ENCODE results near the gene CACNA1E.

CACNA1E gene

GRCh38 chr1:181551754-181552153 lies 68.4 kb downstream of the CACNA1E start:
- TF ChIP-seq BACH2 (CRISPR knock-in tag; IDR thresholded peaks at IDR 0.05; ENCODE audit: borderline replicate concordance) = no peak
- TF ChIP-seq, protein P1, sequence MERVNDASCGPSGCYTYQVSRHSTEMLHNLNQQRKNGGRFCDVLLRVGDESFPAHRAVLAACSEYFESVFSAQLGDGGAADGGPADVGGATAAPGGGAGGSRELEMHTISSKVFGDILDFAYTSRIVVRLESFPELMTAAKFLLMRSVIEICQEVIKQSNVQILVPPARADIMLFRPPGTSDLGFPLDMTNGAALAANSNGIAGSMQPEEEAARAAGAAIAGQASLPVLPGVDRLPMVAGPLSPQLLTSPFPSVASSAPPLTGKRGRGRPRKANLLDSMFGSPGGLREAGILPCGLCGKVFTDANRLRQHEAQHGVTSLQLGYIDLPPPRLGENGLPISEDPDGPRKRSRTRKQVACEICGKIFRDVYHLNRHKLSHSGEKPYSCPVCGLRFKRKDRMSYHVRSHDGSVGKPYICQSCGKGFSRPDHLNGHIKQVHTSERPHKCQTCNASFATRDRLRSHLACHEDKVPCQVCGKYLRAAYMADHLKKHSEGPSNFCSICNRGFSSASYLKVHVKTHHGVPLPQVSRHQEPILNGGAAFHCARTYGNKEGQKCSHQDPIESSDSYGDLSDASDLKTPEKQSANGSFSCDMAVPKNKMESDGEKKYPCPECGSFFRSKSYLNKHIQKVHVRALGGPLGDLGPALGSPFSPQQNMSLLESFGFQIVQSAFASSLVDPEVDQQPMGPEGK (CRISPR knock-in tag; IDR thresholded peaks at IDR 0.05; ENCODE audit: borderline replicate concordance) = no peak
- no peak for TF ChIP-seq ESRRG (CRISPR knock-in tag; IDR thresholded peaks at IDR 0.05)
- no peak for TF ChIP-seq ISL1 (CRISPR knock-in tag; IDR thresholded peaks at IDR 0.05)
- no peak for TF ChIP-seq PPARA (CRISPR knock-in tag; IDR thresholded peaks at IDR 0.05; ENCODE audit: borderline replicate concordance)
- TF ChIP-seq TCF4 (CRISPR knock-in tag; IDR thresholded peaks at IDR 0.05; ENCODE audit: borderline replicate concordance) = no peak
- no peak for TF ChIP-seq SNAI2 (CRISPR knock-in tag; IDR thresholded peaks at IDR 0.05)
- TF ChIP-seq ARNTL (CRISPR knock-in tag; IDR thresholded peaks at IDR 0.05; ENCODE audit: borderline replicate concordance, low read depth) = no peak
- TF ChIP-seq, protein P2, sequence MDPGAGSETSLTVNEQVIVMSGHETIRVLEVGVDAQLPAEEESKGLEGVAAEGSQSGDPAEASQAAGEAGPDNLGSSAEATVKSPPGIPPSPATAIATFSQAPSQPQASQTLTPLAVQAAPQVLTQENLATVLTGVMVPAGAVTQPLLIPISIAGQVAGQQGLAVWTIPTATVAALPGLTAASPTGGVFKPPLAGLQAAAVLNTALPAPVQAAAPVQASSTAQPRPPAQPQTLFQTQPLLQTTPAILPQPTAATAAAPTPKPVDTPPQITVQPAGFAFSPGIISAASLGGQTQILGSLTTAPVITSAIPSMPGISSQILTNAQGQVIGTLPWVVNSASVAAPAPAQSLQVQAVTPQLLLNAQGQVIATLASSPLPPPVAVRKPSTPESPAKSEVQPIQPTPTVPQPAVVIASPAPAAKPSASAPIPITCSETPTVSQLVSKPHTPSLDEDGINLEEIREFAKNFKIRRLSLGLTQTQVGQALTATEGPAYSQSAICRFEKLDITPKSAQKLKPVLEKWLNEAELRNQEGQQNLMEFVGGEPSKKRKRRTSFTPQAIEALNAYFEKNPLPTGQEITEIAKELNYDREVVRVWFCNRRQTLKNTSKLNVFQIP (CRISPR knock-in tag; IDR thresholded peaks at IDR 0.05; ENCODE audit: borderline replicate concordance, low read depth) = no peak
- TF ChIP-seq RARB (CRISPR knock-in tag; IDR thresholded peaks at IDR 0.05) = no peak
- no peak for TF ChIP-seq ZFP30 (CRISPR knock-in tag; IDR thresholded peaks at IDR 0.05)
- TF ChIP-seq ZFP3 (CRISPR knock-in tag; IDR thresholded peaks at IDR 0.05) = no peak
- ATAC-seq = no peak

- ATAC-seq = no peak
Measured at GRCh38 chr1:181554465-181554864, 71.1 kb downstream of the CACNA1E start.

GRCh38 chr1:181556631-181557030 lies 73.3 kb downstream of the CACNA1E start:
- no peak for ATAC-seq
- TF ChIP-seq ARNTL (CRISPR knock-in tag; IDR thresholded peaks at IDR 0.05; ENCODE audit: borderline replicate concordance, low read depth) (no peak), ZC3H10 (CRISPR knock-in tag; IDR thresholded peaks at IDR 0.05) (no peak), ZNF8 (CRISPR knock-in tag; IDR thresholded peaks at IDR 0.05) (no peak), TSHZ2 (CRISPR knock-in tag; IDR thresholded peaks at IDR 0.05) (no peak), CSDC2 (CRISPR knock-in tag; IDR thresholded peaks at IDR 0.05) (no peak), TOX (CRISPR knock-in tag; IDR thresholded peaks at IDR 0.05; ENCODE audit: borderline replicate concordance) (no peak)
- TF ChIP-seq, protein P3, sequence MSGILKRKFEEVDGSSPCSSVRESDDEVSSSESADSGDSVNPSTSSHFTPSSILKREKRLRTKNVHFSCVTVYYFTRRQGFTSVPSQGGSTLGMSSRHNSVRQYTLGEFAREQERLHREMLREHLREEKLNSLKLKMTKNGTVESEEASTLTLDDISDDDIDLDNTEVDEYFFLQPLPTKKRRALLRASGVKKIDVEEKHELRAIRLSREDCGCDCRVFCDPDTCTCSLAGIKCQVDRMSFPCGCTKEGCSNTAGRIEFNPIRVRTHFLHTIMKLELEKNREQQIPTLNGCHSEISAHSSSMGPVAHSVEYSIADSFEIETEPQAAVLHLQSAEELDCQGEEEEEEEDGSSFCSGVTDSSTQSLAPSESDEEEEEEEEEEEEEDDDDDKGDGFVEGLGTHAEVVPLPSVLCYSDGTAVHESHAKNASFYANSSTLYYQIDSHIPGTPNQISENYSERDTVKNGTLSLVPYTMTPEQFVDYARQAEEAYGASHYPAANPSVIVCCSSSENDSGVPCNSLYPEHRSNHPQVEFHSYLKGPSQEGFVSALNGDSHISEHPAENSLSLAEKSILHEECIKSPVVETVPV (CRISPR knock-in tag; IDR thresholded peaks at IDR 0.05) = no peak

More at GRCh38 chr1:181554465-181554864, 71.1 kb downstream of the CACNA1E start:
- TF ChIP-seq ESRRG (CRISPR knock-in tag; IDR thresholded peaks at IDR 0.05) (no peak), SNAI2 (CRISPR knock-in tag; IDR thresholded peaks at IDR 0.05) (no peak), PPARA (CRISPR knock-in tag; IDR thresholded peaks at IDR 0.05; ENCODE audit: borderline replicate concordance) (no peak), TOX (CRISPR knock-in tag; IDR thresholded peaks at IDR 0.05; ENCODE audit: borderline replicate concordance) (no peak), TCF4 (CRISPR knock-in tag; IDR thresholded peaks at IDR 0.05; ENCODE audit: borderline replicate concordance) (no peak), ZFP30 (CRISPR knock-in tag; IDR thresholded peaks at IDR 0.05) (no peak), ARNTL (CRISPR knock-in tag; IDR thresholded peaks at IDR 0.05; ENCODE audit: borderline replicate concordance, low read depth) (no peak), OSR1 (CRISPR knock-in tag; IDR thresholded peaks at IDR 0.05) (no peak), ISL1 (CRISPR knock-in tag; IDR thresholded peaks at IDR 0.05) (no peak)
- TF ChIP-seq, protein P3 (CRISPR knock-in tag; IDR thresholded peaks at IDR 0.05) = no peak
- TF ChIP-seq, protein P1 (CRISPR knock-in tag; IDR thresholded peaks at IDR 0.05; ENCODE audit: borderline replicate concordance) = no peak
- TF ChIP-seq, protein P2 (CRISPR knock-in tag; IDR thresholded peaks at IDR 0.05; ENCODE audit: borderline replicate concordance, low read depth) = no peak

Measured in SK-N-SH treated with all-trans-retinoic acid at 6 μM for 48 hours (cell line).